Hepatocyte (in vitro differentiated cells): Measurements from ENCODE around the gene NAP1L4.

ENCODE experiments used
- CTCF ChIP-seq: fragments of 200-600 bp; sonication (generic); IDR thresholded peaks from 2 replicates; pipeline ENCODE4 v1.5.1; 2016; ENCODE audit warnings: antibody characterized with exemption, mild to moderate bottlenecking; ENCODE audit not compliant: poor library complexity
- EZH2 ChIP-seq: fragments of 200-600 bp; sonication (generic); IDR thresholded peaks from 2 replicates; pipeline ENCODE4 v1.6.1; 2016; ENCODE audit warnings: antibody characterized with exemption, mild to moderate bottlenecking, borderline replicate concordance
- EZH2phosphoT487 ChIP-seq: fragments of 200-600 bp; sonication (generic); IDR thresholded peaks from one replicate; pipeline ENCODE4 v1.6.1; 2018; ENCODE audit warnings: antibody characterized with exemption, mild to moderate bottlenecking, low read depth, moderate library complexity; ENCODE audit not compliant: unreplicated experiment, severe bottlenecking

GRCh38 chr11:2975594-2975993 lies 16.5 kb downstream of the NAP1L4 start:
- no peak for TF ChIP-seq EZH2
- peak; percentile 44 for TF ChIP-seq CTCF
- TF ChIP-seq EZH2phosphoT487, result no peak
